GM12878 (cell line): ENCODE results near the gene ARHGAP26. TPM values are rescaled to one million over a fixed set of nuclear protein-coding genes. Genes with fewer than 3 reads are reported as not detected.

ENCODE experiments used
- ATAC-seq: fragments of 200-7000 bp; cut with Tn5 transposase; 3 replicates; pipeline ENCODE4 v1.9.1; 2020; ENCODE audit warnings: mild to moderate bottlenecking, moderate library complexity
- BruUV-seq: library from RNA; stranded (reverse); fragments of 400-500 nt; replicated peaks from 2 replicates; lab custom pipeline; 2021; lab: Mats Ljungman, UMichigan
- CTCF ChIA-PET: fragments of 300-600 bp; sonication (Branson Sonifier 250); formaldehyde crosslinking; extraction: SDS; loops from one replicate; lab custom pipeline; 2021; ENCODE audit warnings: inconsistent platforms; lab: Yijun Ruan, JAX
- POLR2A ChIA-PET: fragments of 350-600 bp; formaldehyde crosslinking; extraction: SDS; loops from one replicate; lab custom pipeline; 2021; ENCODE audit warnings: inconsistent platforms; lab: Charles Lee
- RAD21 ChIA-PET: fragments of 300-600 bp; sonication (Branson Sonifier 250); formaldehyde crosslinking; loops from one replicate; lab custom pipeline; 2023; ENCODE audit warnings: antibody characterized with exemption; ENCODE audit not compliant: unreplicated experiment; lab: Charles Lee
- SMC1A ChIA-PET: fragments of 300-600 bp; sonication (Branson Sonifier 250); formaldehyde crosslinking; loops from one replicate; lab custom pipeline; 2023; ENCODE audit not compliant: unreplicated experiment, uncharacterized antibody; lab: Charles Lee
- DNase-seq: peaks from one replicate; pipeline ENCODE4 v3.0.0-alpha.2; 2011; ENCODE audit warnings: low read depth, low spot score
- FAIRE-seq: peaks from 3 replicates; lab custom pipeline; 2011; peaks lifted over from hg19 to GRCh38; lab: Jason Lieb, UNC
- H2AFZ ChIP-seq: 2 replicates; pipeline ENCODE4 v1.6.0; 2011; ENCODE audit warnings: low read depth, low read length, control low read depth; ENCODE audit not compliant: control insufficient read depth
- H3K27ac ChIP-seq: 2 replicates; pipeline ENCODE4 v1.5.1; 2011; ENCODE audit warnings: control low read depth; ENCODE audit not compliant: control insufficient read depth, insufficient read depth
- H3K27me3 ChIP-seq, 2 experiments: replicated peaks in 1 of 2; 2 replicates each; pipeline versions ENCODE4 v1.6.0 to v1.6.1; 2011; ENCODE audit warnings: low read length in 1 of 2; ENCODE audit not compliant: control insufficient read depth in 2 of 2, insufficient read depth in 2 of 2
- H3K36me3 ChIP-seq, 2 experiments: 2 replicates each; pipeline ENCODE4 v1.5.1; 2011; ENCODE audit warnings: low read length in 1 of 2; ENCODE audit not compliant: control insufficient read depth in 2 of 2, insufficient read depth in 2 of 2
- H3K4me1 ChIP-seq: 2 replicates; pipeline ENCODE4 v1.6.1; 2011; ENCODE audit warnings: mild to moderate bottlenecking, low read length, moderate library complexity, mixed read lengths; ENCODE audit not compliant: control insufficient read depth, insufficient read depth
- H3K4me2 ChIP-seq: 2 replicates; pipeline ENCODE4 v1.6.0; 2011; ENCODE audit warnings: control low read depth; ENCODE audit not compliant: control insufficient read depth, insufficient read depth
- H3K4me3 ChIP-seq: fragments of 200-600 bp; sonication (generic); 2 replicates; pipeline ENCODE4 v1.5.1; 2016
- H3K79me2 ChIP-seq: 2 replicates; pipeline ENCODE4 v1.6.0; 2011; ENCODE audit warnings: low read length; ENCODE audit not compliant: control insufficient read depth, insufficient read depth
- H3K9ac ChIP-seq: 2 replicates; pipeline ENCODE4 v1.8.0; 2011; ENCODE audit warnings: low read length, control low read depth, mixed read lengths; ENCODE audit not compliant: control insufficient read depth, insufficient read depth
- H3K9me3 ChIP-seq: replicated peaks from 3 replicates; pipeline ENCODE4 v1.5.1; 2011; ENCODE audit warnings: mild to moderate bottlenecking, low read length; ENCODE audit not compliant: control insufficient read depth, insufficient read depth
- H4K20me1 ChIP-seq: 2 replicates; pipeline ENCODE4 v1.6.0; 2011; ENCODE audit not compliant: control insufficient read depth, insufficient read depth
- EED ChIP-seq: sonication (generic); IDR thresholded peaks from 2 replicates; pipeline ENCODE4 v1.6.1; 2016; ENCODE audit warnings: antibody characterized with exemption, low read depth
- MYB ChIP-seq: fragments of 150-350 bp; IDR thresholded peaks from 2 replicates; pipeline ENCODE4 v1.6.1; 2014; ENCODE audit warnings: mild to moderate bottlenecking, low read depth, low read length, borderline replicate concordance
- SIX5 ChIP-seq: IDR thresholded peaks from 2 replicates; pipeline ENCODE4 v1.6.1; 2011; ENCODE audit warnings: mild to moderate bottlenecking, low read depth, low read length, moderate library complexity; ENCODE audit not compliant: severe bottlenecking
- WGBS: methylation state at CpG from one replicate; pipeline ENCODE4 v1.1.6; 2016; ENCODE audit warnings: low lambda C conversion rate; ENCODE audit not compliant: insufficient replicate concordance, insufficient coverage; ENCODE audit errors: missing lambda C conversion rate; 5-methylcytosine and 5-hydroxymethylcytosine counted together
- in situ Hi-C: fragments of 300-500 bp; cut with MboI; formaldehyde crosslinking; loops from 9 replicates; pipeline ENCODE4 v1.14.3; 2018; ENCODE audit warnings: mixed read lengths
- intact Hi-C: fragments of 100-400 bp; cut with micrococcal nuclease; formaldehyde crosslinking; loops from one replicate; pipeline ENCODE4 v1.14.2; 2022; ENCODE audit not compliant: unreplicated experiment
- polyA plus RNA-seq, 11 experiments: library from polyadenylated mRNA; depleted of rRNA in 4 of 11; unstranded in 6 of 11; stranded (reverse) in 5 of 11; fragments of >200 nt; fragmentation: Nextera tagmentation in 4 of 11; fragmentation: Illumina TruSeq in 1 of 11; extraction: Ambion mirVana in 4 of 11; extraction: Trizol in 1 of 11; gene quantifications; 1 replicate in 1 of 11; 2 replicates in 10 of 11; pipeline versions ENCODE4 v1.2.1 to v1.2.3, GENCODE V29; 2011 to 2016; ENCODE audit warnings: inconsistent platforms in 2 of 11, missing spikeins in 2 of 11, low read depth in 1 of 11
- total RNA-seq, 4 experiments: library from RNA; depleted of rRNA in 3 of 4; stranded (reverse); fragments of >200 nt in 3 of 4; fragmentation: Illumina TruSeq in 1 of 4; extraction: Trizol in 1 of 4; gene quantifications; 2 replicates each; pipeline versions ENCODE4 v1.2.1 to v1.2.3, GENCODE V29; 2013 to 2021
- TF ChIP-seq, protein P1 (sequence below): fragments of 450-650 bp; IDR thresholded peaks from 2 replicates; pipeline ENCODE4 v1.6.1; 2018; ENCODE audit warnings: borderline replicate concordance, mild to moderate bottlenecking; ENCODE audit not compliant: partially characterized antibody

Gene ARHGAP26
- total and polyA plus RNA-seq, 10 of the 15 experiments (the other 5 are each of a cell fraction or from before 2014, with no cell fraction given): 9.4 to 41.5 (median 19.3) TPM

DNA sequence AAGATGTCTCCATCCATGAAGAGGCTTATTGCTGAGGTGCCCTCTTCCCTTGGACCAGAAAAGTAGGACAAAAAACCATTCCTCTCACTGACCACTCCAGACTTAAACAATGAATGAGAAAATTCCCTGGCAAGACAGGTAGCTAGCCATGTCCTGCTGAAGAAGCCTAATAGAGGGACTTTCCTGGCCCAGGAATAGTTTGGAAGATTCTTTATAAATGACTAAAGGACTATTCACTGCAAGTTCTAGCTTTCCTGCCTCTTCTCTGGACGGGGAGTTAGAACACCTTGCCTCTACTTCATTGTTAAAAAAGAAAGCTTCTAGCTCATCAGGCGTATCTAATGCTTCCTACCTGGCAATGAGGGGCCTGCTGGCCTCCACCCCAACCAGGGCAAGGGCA is 479.7 kb downstream of the ARHGAP26 start:
- ChIA-PET POLR2A (interaction anchor here (1.3 to 2.3 kb wide), 4 partner anchors 9 to 19 kb away, joined by 4 to 10 read pairs (median 6); no protein-coding TSS in a partner anchor), RAD21 (interaction anchor here (0.8 to 1.5 kb wide), 8 partner anchors 15 to 247 kb away, joined by 3 to 4 read pairs (median 4); partner anchors contain the start of gene NR3C1), CTCF (interaction anchor here (0.9 to 2.1 kb wide), 2 partner anchors 10 to 24 kb away, joined by 3 to 14 read pairs; no protein-coding TSS in a partner anchor), SMC1A (interaction anchor here (0.6 to 6.2 kb wide), 15 partner anchors 10 to 230 kb away, joined by 3 to 60 read pairs (median 3); no protein-coding TSS in a partner anchor)
- Histone ChIP-seq H3K27me3 (no peaks in the 10 kb centered on the region), H3K4me2 (no peak overlapping the region), H2AFZ (no peak overlapping the region), H3K4me1 (peaks cover 22% of the 10 kb centered on the region), H3K9me3 (peaks cover 1% of the 10 kb centered on the region; the same call in 2 of the 3 replicates), H3K27ac (no peak overlapping the region; the same call in 1 of the 2 replicates), H3K9ac (no peak overlapping the region), H4K20me1 (no peaks in the 10 kb centered on the region), H3K79me2 (no peaks in the 10 kb centered on the region), H3K36me3 (no peaks in the 10 kb centered on the region), H3K4me3 (no peak overlapping the region)
- no peak for FAIRE-seq
- intact Hi-C loops (no loop called here), in situ Hi-C loops (no loop called here)
- 75% methylated on average over 2 of the region's 2 CpGs for WGBS
- DNase-seq: no peak
- ATAC-seq: no peak
- no TSS peak for BruUV-seq
- TF ChIP-seq, protein P1, sequence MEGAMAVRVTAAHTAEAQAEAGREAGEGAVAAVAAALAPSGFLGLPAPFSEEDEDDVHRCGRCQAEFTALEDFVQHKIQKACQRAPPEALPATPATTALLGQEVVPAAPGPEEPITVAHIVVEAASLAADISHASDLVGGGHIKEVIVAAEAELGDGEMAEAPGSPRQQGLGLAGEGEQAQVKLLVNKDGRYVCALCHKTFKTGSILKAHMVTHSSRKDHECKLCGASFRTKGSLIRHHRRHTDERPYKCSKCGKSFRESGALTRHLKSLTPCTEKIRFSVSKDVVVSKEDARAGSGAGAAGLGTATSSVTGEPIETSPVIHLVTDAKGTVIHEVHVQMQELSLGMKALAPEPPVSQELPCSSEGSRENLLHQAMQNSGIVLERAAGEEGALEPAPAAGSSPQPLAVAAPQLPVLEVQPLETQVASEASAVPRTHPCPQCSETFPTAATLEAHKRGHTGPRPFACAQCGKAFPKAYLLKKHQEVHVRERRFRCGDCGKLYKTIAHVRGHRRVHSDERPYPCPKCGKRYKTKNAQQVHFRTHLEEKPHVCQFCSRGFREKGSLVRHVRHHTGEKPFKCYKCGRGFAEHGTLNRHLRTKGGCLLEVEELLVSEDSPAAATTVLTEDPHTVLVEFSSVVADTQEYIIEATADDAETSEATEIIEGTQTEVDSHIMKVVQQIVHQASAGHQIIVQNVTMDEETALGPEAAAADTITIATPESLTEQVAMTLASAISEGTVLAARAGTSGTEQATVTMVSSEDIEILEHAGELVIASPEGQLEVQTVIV: no peak
- TF ChIP-seq MYB: no peak
- 0 out of 2 replicates have a peak, but pooled peaks have one; percentile 15 for TF ChIP-seq EED
- no peak for TF ChIP-seq SIX5
